ENCODE measurements around the gene ETS2.

- TF ChIP-seq EZH2phosphoT487 (IDR thresholded peaks at IDR 0.05; ENCODE audit: borderline replicate concordance, low read length) (no peak), CTCF (conservative IDR thresholded peaks at IDR 0.05; ENCODE audit: low read depth, low read length) (no peak)
Observed at GRCh38 chr21:38771536-38771935, 34.2 kb upstream of the ETS2 start.
